Measurements from ENCODE around the gene RASSF3.

DNA sequence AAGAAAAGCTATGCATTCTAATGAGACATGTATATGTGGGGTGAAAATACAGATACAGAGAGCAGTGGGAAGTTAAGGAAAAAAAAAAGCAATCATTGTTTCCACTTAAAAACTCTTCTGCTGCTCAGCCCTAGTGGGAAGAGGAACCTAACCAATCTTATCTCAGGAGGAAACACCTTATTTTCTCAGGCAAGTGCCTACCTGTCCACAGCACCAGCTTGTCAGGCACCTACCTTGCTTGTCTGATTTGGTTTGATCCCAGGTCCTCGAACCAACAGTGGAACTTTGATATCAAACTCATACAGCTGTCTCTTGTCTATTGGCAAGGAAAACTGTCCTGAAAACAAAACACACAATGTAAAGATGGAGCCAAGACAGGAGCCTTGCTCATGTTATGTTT is 126.5 kb downstream of the RASSF3 start:
- TF ChIP-seq POLR2AphosphoS5 (IDR thresholded peaks at IDR 0.05) (no peak), POLR2A (IDR thresholded peaks at IDR 0.05) (no peak), EP300 (IDR thresholded peaks at IDR 0.05) (no peak)
- TF ChIP-seq, protein P1, sequence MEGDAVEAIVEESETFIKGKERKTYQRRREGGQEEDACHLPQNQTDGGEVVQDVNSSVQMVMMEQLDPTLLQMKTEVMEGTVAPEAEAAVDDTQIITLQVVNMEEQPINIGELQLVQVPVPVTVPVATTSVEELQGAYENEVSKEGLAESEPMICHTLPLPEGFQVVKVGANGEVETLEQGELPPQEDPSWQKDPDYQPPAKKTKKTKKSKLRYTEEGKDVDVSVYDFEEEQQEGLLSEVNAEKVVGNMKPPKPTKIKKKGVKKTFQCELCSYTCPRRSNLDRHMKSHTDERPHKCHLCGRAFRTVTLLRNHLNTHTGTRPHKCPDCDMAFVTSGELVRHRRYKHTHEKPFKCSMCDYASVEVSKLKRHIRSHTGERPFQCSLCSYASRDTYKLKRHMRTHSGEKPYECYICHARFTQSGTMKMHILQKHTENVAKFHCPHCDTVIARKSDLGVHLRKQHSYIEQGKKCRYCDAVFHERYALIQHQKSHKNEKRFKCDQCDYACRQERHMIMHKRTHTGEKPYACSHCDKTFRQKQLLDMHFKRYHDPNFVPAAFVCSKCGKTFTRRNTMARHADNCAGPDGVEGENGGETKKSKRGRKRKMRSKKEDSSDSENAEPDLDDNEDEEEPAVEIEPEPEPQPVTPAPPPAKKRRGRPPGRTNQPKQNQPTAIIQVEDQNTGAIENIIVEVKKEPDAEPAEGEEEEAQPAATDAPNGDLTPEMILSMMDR (IDR thresholded peaks at IDR 0.05): no peak

Data from gastroesophageal sphincter (tissue), 3 donors.